AG09309 (cell line): ENCODE data around the gene CCDC183.
"Not testable (repeated sequence)": the region's sequence is repeated elsewhere in the genome, so short reads cannot be mapped to it uniquely, and the experiment has no call there.

Experiments used
- DNase-seq: peaks from one replicate; pipeline ENCODE4 v3.0.0-alpha.2; 2010; ENCODE audit warnings: low read depth
- H3K4me3 ChIP-seq: 2 replicates; pipeline ENCODE4 v1.5.1; 2011; ENCODE audit warnings: mild to moderate bottlenecking, low read depth, low read length, moderate library complexity; ENCODE audit not compliant: control insufficient read depth
- TF ChIP-seq, protein P1 (sequence below): IDR thresholded peaks from 2 replicates; pipeline ENCODE4 v1.5.1; 2011; ENCODE audit warnings: mild to moderate bottlenecking, low read depth, low read length, inconsistent platforms; ENCODE audit not compliant: insufficient read depth, control insufficient read depth; ENCODE audit errors: missing control alignments

Gene CCDC183

DNA sequence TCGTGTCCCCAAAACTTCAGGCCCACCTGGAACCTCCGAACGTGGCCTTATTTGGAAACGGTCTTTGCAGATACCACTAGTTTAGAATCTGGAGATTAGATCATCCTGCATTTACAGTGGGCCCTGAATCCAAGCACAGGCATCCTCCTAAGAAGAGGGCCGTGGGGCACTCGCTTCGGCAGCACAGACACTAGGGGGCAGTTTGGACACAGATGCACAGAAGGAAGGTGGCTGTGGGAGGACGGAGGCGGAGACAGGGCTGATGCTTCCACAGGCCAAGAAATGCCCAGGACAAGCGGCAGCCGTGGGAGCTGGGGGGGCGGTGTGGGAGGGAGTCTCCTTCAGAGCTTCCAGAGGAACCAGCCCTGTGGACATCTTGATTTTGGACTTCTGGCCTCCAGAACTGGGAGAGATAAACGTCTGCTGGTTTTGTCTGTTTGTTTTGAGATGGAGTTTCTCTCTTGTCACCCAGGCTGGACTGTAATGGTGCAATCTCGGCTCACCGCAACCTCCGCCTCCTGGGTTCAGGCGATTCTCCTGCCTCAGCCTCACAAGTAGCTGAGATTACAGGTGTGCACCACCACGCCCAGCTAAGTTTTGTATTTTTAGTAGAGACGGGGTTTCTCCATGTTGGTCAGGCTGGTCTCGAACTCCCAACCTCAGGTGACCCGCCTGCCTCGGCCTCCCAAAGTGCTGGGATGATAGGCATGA is 35.1 kb upstream of the CCDC183 start:
- DNase-seq = peak; percentile 18
- TF ChIP-seq, protein P1, sequence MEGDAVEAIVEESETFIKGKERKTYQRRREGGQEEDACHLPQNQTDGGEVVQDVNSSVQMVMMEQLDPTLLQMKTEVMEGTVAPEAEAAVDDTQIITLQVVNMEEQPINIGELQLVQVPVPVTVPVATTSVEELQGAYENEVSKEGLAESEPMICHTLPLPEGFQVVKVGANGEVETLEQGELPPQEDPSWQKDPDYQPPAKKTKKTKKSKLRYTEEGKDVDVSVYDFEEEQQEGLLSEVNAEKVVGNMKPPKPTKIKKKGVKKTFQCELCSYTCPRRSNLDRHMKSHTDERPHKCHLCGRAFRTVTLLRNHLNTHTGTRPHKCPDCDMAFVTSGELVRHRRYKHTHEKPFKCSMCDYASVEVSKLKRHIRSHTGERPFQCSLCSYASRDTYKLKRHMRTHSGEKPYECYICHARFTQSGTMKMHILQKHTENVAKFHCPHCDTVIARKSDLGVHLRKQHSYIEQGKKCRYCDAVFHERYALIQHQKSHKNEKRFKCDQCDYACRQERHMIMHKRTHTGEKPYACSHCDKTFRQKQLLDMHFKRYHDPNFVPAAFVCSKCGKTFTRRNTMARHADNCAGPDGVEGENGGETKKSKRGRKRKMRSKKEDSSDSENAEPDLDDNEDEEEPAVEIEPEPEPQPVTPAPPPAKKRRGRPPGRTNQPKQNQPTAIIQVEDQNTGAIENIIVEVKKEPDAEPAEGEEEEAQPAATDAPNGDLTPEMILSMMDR = peak; percentile 79
- H3K4me3 ChIP-seq = not testable (repeated sequence)

DNA sequence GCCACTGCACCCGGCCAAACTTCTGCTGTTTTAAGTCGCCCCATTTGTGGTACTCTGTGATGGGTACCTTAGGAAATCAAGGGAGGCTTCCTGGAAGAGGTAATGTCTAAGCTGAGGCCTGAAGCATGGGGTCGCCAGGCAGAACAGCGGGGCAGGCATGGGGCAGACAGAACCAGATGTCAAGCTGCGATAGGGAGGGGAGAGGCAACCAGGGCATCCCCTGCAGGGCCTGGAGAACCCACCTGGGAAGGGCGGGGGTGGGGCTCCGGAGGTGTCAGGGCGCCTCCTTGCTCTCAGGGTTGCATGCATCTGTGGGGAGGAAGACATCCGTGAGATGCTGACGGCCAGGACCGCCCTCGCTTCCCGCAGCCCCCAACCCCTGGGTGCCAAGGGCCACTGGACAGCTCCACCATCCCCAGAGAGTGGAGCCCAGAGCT is 34.6 kb upstream of the CCDC183 start:
- no peak for DNase-seq
- TF ChIP-seq, protein P1 = no peak
- no peak overlapping the region for H3K4me3 ChIP-seq

DNA sequence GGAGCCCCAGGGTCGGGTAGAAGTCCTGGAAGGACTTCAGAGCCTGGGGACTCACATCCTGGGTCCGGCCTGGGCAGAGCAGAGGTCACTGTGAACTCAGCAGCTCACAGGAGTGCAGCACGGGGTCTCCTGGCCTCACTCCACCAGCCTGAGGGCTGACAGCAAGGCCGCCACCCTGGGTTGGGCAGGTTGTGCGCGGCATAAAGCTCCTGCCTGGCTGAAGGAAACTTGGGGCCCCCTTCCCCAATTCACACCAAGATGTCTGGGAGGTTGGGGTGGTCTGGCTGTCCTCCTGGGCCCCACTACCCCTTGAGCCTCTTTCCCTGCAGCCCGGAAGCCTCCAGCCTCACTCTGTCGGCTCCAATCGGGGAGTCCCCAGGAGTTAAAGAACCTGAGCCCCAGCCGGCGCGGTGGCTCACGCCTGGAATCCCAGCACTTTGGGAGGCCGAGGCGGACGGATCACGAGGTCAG is 33.9 kb upstream of the CCDC183 start:
- H3K4me3 ChIP-seq = no peak overlapping the region
- no peak for DNase-seq
- TF ChIP-seq, protein P1 = no peak

DNA sequence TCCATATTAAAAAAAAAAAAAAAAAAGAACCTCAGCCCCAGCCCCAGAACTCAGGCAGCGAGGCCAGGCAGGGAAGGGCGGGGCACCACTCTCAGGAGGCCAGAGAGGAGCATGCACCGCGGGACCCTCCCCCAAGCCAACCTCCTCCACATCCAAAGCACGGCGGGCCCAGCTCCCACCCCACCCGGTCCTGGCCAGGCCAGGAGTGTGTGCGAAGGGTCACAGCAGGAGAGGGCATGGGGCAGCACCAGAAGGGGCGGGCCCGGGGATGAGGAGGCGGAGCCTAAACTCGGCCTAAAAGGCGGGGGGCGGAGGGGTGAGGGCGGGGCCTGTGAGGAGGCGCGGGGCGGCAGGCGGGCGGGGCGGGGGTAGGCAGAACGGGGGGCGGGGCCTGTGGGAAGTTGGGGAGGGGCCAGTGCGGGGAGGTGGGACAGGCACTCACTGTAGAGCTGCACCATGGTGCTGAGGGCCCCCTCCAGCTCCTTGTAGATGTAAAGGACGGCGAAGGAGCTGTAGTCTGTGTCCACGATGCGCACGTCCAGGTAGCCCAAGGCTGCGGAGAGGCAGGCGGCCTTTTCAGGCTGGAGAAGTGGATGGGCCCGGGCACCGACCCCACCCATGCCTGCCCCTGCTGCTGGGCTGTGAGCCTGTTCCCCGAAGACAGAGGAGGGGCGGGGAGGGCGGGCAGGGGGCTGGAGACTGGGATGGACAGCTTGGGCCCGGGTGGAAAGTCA is 33.1 kb upstream of the CCDC183 start:
- TF ChIP-seq, protein P1 = no peak
- no peak for DNase-seq
- H3K4me3 ChIP-seq = no peak overlapping the region

DNA sequence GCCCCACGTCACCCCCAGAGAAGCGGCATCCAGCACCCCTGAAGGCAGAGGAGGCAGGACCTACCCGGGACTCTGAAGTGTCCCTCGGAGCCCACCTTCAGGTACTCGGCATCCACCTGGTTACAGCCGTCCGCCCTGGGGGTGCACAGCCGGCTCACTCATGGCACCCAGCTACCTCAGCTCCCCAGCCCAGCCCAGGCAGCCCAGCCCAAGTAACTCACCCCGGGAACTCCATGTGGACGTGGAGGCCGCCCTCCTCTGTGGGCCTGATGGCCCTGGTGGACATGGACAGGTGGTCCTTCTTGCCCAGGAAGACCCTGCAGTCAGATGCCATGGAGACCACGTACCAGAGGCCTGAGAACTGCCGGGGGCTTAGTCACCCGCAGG is 32.5 kb upstream of the CCDC183 start:
- TF ChIP-seq, protein P1 = no peak
- DNase-seq = no peak
- H3K4me3 ChIP-seq = no peak overlapping the region

DNA sequence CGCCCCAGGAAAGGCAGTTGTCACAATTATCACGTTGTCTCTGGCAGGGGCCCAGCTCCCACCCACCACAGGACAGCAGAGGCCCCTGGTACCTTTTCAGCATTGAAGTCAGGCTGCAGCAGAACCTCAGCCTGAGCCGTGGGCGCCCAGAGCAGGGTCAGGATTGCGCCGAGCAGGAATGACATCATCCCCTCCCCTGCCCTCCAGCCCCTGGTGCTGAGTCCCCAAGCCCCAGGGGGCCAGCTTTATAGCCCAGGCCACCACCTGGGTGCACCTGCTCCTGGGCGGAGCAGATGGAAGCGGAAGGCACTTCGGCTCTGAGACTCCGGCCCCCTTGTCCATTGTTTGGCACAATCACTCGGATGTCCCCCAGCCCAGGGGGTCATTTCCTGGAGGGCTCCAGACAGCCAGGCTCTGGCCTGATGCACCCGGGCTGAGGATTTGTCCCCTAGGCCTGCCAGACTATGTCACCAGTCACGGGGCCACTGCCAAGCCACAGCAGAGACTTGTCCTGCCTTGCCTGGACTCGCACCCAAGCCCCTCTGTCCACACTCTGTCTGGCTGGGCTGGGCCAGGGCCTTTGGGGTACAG is 31.7 kb upstream of the CCDC183 start, which contains the start of gene LCN15:
Gene LCN15, minus strand, starts transcription at position 218 of the 591 bp plus-strand sequence. Its CDS starts 30 bp downstream, at position 188.
- DNase-seq = no peak
- TF ChIP-seq, protein P1 = no peak
- H3K4me3 ChIP-seq = no peak within 1 kb of the TSS
